Effector memory CD4-positive, alpha-beta T cell (primary cell): ENCODE results near the gene MAN2B1.
A peak's percentile ranks its signal among the peaks of the same experiment; 100 is the strongest.
"Not testable (repeated sequence)": the region's sequence is repeated elsewhere in the genome, so short reads cannot be mapped to it uniquely, and the experiment has no call there.

Experiments used
- DNase-seq, 3 donors: peaks; one replicate each; pipeline ENCODE4 v3.0.0-alpha.2; 2020
- H3K27ac ChIP-seq: 2 replicates; pipeline ENCODE4 v1.7.0; 2013; ENCODE audit warnings: mild to moderate bottlenecking, low read length, moderate library complexity; ENCODE audit not compliant: insufficient read depth, poor library complexity, severe bottlenecking
- H3K27me3 ChIP-seq: replicated peaks from 2 replicates; pipeline ENCODE4 v1.7.0; 2013; ENCODE audit warnings: mild to moderate bottlenecking, low read length; ENCODE audit not compliant: insufficient read depth, control insufficient read depth, poor library complexity, severe bottlenecking
- H3K36me3 ChIP-seq: 2 replicates; pipeline ENCODE4 v1.7.0; 2013; ENCODE audit warnings: mild to moderate bottlenecking, low read length, moderate library complexity; ENCODE audit not compliant: control insufficient read depth, insufficient read depth
- H3K4me1 ChIP-seq: 2 replicates; pipeline ENCODE4 v1.7.0; 2013; ENCODE audit warnings: low read length, mild to moderate bottlenecking; ENCODE audit not compliant: control insufficient read depth, insufficient read depth, poor library complexity, severe bottlenecking
- H3K4me3 ChIP-seq: 2 replicates; pipeline ENCODE4 v1.7.0; 2013; ENCODE audit warnings: low read length, low read depth, mild to moderate bottlenecking; ENCODE audit not compliant: insufficient read depth, poor library complexity, severe bottlenecking
- H3K9me3 ChIP-seq: 2 replicates; pipeline ENCODE4 v1.7.0; 2013; ENCODE audit warnings: mild to moderate bottlenecking, low read length, moderate library complexity; ENCODE audit not compliant: control insufficient read depth

Gene MAN2B1

GRCh38 chr19:12647047-12647446, 19.5 kb downstream of the MAN2B1 start:
- H3K27ac ChIP-seq = no peak overlapping the region
- no peak for DNase-seq
- peaks cover 3% of the 10 kb centered on the region for H3K36me3 ChIP-seq
- H3K4me1 ChIP-seq = no peaks in the 10 kb centered on the region
- H3K27me3 ChIP-seq = no peaks in the 10 kb centered on the region
- H3K4me3 ChIP-seq = no peak overlapping the region
- H3K9me3 ChIP-seq = no peaks in the 10 kb centered on the region

GRCh38 chr19:12646551-12646950, 20.0 kb downstream of the MAN2B1 start:
- Histone ChIP-seq H3K27me3 (no peaks in the 10 kb centered on the region), H3K36me3 (peaks cover 3% of the 10 kb centered on the region), H3K27ac (no peak overlapping the region), H3K4me1 (no peaks in the 10 kb centered on the region), H3K9me3 (no peaks in the 10 kb centered on the region), H3K4me3 (no peak overlapping the region)
- DNase-seq = no peak

- not testable (repeated sequence) for H3K4me3 ChIP-seq, H3K36me3 ChIP-seq, H3K4me1 ChIP-seq, H3K9me3 ChIP-seq, H3K27me3 ChIP-seq, H3K27ac ChIP-seq, DNase-seq
These were observed 22.8 kb downstream of the MAN2B1 start for GRCh38 chr19:12643716-12644115.

- H3K27me3 ChIP-seq = no peaks in the 10 kb centered on the region
- no peaks in the 10 kb centered on the region for H3K9me3 ChIP-seq
- H3K4me3 ChIP-seq = no peak overlapping the region
These were observed 24.0 kb downstream of the MAN2B1 start for GRCh38 chr19:12642506-12642905.

GRCh38 chr19:12641456-12641855, 25.1 kb downstream of the MAN2B1 start:
- H3K27ac ChIP-seq = no peak overlapping the region
- DNase-seq = no peak
- peaks cover 5% of the 10 kb centered on the region for H3K4me1 ChIP-seq
- no peaks in the 10 kb centered on the region for H3K36me3 ChIP-seq
- H3K4me3 ChIP-seq = no peak overlapping the region
- no peaks in the 10 kb centered on the region for H3K27me3 ChIP-seq
- H3K9me3 ChIP-seq = no peaks in the 10 kb centered on the region

More at GRCh38 chr19:12642506-12642905, 24.0 kb downstream of the MAN2B1 start:
- Histone ChIP-seq H3K4me1 (peaks cover 5% of the 10 kb centered on the region), H3K36me3 (no peaks in the 10 kb centered on the region), H3K27ac (no peak overlapping the region)
- DNase-seq = no peak

- peak overlapping the region; percentile 35 for H3K4me3 ChIP-seq
- peak; percentile 67 to 70 (median 67) for DNase-seq
- no peaks in the 10 kb centered on the region for H3K36me3 ChIP-seq
- H3K9me3 ChIP-seq = no peaks in the 10 kb centered on the region
- no peaks in the 10 kb centered on the region for H3K27me3 ChIP-seq
- no peak overlapping the region for H3K27ac ChIP-seq
- peaks cover 5% of the 10 kb centered on the region for H3K4me1 ChIP-seq
These were observed 26.5 kb downstream of the MAN2B1 start for GRCh38 chr19:12639901-12640613.

- Histone ChIP-seq H3K36me3 (no peaks in the 10 kb centered on the region), H3K27ac (no peak overlapping the region), H3K27me3 (no peaks in the 10 kb centered on the region), H3K9me3 (no peaks in the 10 kb centered on the region), H3K4me1 (peaks cover 5% of the 10 kb centered on the region), H3K4me3 (no peak overlapping the region)
- DNase-seq = no peak
These were observed 27.8 kb downstream of the MAN2B1 start for GRCh38 chr19:12638611-12639182.

- DNase-seq = no peak
- H3K27me3 ChIP-seq = no peaks in the 10 kb centered on the region
- H3K4me1 ChIP-seq = peaks cover 5% of the 10 kb centered on the region
- no peak overlapping the region for H3K27ac ChIP-seq
- H3K36me3 ChIP-seq = no peaks in the 10 kb centered on the region
- no peaks in the 10 kb centered on the region for H3K9me3 ChIP-seq
- no peak overlapping the region for H3K4me3 ChIP-seq
These were observed 29.9 kb downstream of the MAN2B1 start for GRCh38 chr19:12636631-12637030.

GRCh38 chr19:12629215-12629614, 37.3 kb downstream of the MAN2B1 start:
- Histone ChIP-seq H3K9me3 (peaks cover 4% of the 10 kb centered on the region), H3K36me3 (peaks cover 46% of the 10 kb centered on the region), H3K4me3 (no peak overlapping the region)

More at GRCh38 chr19:12629215-12629614, 37.3 kb downstream of the MAN2B1 start:
- Histone ChIP-seq H3K4me1 (no peaks in the 10 kb centered on the region), H3K27ac (no peak overlapping the region), H3K27me3 (no peaks in the 10 kb centered on the region)
- DNase-seq = no peak
